NCI-H2227 treated with DMSO at 0.1 percent for 48 hours (cell line): ENCODE measurements around the gene CRYL1.

Experiments
- DNase-seq: peaks from one replicate; lab custom pipeline; 2025; lab: John Stamatoyannopoulos, UW

CRYL1 gene

DNA sequence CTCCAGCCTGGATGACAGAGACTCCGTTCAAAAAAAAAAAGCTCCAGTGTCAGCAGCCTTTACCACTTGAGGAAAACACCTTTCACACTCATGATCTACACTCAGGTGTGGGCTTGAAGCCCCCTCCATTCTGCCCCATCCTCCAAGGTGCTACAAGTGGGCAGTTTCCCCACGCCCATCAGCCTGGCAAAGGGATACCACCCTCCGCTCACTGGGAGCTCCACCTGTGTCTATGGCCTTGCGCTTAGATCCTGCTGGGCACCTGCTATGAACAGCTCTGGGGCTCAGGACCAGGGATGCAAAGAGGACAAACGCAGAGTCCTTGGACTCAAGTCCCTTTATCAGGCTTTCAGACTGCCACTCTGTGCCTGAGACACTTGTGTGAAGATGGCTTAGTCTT lies 127.8 kb downstream of the CRYL1 start:
- no peak for DNase-seq

- no peak for DNase-seq
Observed at GRCh38 chr13:20395061-20395916, 130.4 kb downstream of the CRYL1 start.

- DNase-seq = no peak
Observed at GRCh38 chr13:20394506-20394905, 131.2 kb downstream of the CRYL1 start.

- DNase-seq = no peak
Observed at GRCh38 chr13:20394169-20394501, 131.5 kb downstream of the CRYL1 start.

DNA sequence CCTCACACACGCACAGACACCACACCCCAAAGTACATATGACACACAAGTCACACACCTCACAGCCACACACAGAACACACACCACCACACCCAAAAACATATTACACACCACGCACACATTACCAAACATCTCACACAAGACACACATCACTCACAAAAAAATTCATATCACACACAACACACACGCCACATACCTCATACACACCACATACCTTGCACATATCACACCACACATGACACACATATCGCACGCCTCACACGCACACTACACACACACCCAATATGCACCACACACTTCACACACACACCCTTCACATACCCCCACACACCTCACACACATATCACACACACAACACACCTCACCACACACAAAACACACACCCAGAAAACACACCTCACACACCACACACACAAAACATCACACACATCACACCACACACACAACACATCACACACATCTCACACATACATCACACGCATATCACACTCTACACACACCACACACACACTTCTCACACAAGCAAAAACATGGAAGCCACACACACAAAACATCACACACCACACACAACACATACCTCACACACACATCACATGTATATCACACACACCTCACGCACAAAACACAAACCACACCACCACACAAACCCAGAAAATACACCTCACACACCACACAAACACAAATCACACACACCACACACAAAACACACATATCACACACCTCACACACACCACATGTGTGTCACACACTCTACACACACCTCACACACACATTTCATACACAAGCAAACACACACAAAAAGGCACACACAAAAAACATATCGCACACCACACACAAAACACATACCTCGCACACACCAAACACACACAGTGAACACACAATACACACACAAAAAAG lies 132.1 kb downstream of the CRYL1 start:
- DNase-seq = no peak

- DNase-seq = no peak
Observed at GRCh38 chr13:20392530-20392929, 133.1 kb downstream of the CRYL1 start.

DNA sequence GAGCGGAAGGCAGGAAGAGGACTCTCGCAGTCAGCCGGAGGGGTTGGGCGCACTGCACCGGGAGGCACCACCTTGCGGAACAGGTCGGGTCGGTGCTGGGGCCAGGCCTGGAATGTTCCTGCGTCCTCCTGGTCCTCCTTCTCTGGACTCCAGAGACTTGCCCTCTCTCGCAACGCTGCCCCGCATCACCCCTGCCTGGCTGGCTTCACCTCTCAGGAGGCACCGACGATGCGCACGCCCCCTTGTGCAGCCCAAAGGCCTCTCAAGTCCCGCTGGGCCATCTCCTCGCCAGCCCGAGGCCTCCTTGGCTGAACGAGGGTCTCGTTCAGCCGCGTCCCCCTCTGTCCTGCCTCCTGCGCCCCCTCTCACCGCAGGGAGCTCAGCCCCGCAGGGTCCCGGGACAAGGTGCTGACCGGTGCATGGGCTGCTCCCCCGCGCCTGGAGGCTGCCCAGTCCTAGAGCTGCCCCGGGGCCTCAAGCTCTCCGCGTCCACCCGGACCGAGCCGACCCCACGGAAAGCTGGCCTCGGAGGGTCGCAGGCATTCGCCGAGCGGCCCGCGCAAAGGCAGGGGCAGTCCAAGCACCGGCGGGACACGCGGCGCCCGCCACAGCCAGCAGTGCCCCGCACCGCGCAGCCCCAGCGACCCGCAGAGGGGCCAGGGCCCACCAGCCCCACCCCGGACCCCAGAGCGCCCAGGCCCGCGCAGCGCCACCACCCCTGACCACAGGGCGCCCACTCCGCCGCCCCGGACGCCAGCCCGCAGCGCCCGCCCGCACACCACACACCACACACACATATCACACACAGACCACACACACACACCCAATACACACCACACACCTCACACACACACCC lies 133.8 kb downstream of the CRYL1 start:
- DNase-seq = no peak

DNA sequence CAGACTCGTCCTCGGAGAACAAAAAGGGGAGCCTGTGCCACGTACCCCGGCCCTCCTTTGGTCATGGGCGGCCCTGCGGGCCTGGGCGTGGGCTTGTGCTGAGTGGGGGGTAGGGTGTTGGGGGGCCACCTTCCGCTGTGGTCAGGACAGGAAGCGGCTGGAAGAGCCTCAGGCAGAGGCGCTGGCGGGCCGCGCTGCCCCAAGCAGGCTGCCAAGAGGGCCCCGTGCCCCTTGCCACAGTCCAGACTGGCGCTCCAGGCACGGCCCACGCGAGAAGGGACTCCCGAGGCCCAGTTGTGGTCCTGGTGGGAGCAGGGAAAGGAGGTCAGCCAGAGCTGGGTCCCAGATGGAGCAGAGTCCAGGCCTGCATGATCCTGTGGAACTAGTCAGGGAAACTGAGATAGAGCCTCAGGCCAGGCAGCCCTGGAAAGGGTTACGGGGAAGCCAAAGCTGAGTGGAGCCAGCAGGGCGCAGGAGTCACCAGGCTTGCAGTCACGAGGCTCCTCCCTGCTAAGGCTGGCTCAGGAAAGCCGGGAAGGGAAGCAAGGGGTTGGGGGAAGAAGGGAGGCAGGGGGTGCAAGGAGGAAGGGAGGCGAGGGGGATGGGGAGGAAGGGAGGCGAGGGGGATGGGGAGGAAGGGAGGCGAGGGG lies 135.0 kb downstream of the CRYL1 start:
- no peak for DNase-seq

GRCh38 chr13:20389696-20390525 lies 135.7 kb downstream of the CRYL1 start:
- DNase-seq = no peak

- DNase-seq = no peak
Observed at GRCh38 chr13:20388184-20388583, 137.5 kb downstream of the CRYL1 start.

DNA sequence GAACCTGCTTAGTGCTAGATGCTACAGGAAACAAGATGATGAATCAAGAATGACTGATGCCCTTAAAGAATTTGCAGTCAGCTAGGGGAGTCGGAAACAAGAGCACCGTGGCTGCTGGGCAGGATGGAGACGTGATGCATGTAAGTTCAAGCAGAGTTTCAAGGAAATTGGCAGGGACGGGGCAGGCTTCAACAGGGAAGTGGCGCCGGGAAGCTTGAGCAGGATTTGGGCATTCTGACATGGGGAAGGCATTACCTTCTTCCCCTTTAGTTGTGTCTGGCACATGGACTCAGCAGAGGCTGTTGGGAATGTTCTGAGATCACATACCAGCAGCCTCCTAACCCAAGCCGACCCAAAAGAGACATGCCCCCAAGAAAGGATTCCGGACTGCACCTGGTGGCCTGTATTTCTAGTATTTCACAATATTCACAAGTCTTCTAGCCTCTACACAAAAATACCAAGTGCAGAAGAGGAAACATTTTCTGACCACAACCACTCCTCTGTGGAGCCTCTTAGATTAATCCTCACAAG lies 138.2 kb downstream of the CRYL1 start:
- no peak for DNase-seq

GRCh38 chr13:20387006-20387405 lies 138.7 kb downstream of the CRYL1 start:
- no peak for DNase-seq

DNA sequence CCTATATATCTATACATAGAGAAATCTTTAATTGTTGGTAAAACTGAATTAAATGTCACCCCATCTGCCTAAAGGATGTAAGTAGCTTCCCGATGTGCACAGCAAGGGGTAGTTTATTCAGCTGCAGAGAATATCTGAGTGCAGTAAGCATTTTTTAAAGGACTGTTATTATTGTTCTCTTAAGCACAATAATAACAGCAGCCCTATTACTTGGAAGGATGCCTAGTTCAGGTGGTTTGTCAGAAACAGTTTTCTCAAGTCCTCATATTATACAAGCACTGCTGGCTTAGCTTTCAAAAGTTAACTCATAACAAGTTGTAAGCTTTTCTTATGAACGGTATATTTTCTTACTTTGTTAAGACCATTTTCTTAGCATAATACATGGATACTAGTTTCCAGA lies 142.6 kb downstream of the CRYL1 start:
- DNase-seq = peak; percentile 58

GRCh38 chr13:20381401-20381800 lies 144.3 kb downstream of the CRYL1 start:
- no peak for DNase-seq

GRCh38 chr13:20378721-20379120 lies 146.9 kb downstream of the CRYL1 start:
- DNase-seq = no peak

DNA sequence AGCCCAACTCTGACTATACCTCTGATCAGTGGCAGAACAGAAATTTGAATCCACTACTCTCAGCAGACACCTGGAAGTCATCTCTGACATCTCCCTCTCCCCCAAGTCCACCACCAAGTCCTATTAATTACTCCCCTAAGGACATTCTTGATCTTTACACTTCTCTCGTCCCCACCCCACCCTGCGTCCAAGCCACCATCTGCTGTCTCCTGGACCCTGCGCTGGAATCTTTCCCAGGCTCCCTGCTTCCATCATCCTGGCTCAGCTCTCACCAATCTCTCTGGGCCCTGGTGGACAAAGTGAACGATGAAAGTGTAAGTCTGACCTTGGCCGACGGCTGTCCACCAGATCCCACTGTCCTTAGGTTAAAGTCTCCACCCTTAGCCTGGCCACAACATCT lies 147.9 kb downstream of the CRYL1 start:
- DNase-seq = no peak

GRCh38 chr13:20375871-20376270 lies 149.8 kb downstream of the CRYL1 start:
- DNase-seq = no peak

DNA sequence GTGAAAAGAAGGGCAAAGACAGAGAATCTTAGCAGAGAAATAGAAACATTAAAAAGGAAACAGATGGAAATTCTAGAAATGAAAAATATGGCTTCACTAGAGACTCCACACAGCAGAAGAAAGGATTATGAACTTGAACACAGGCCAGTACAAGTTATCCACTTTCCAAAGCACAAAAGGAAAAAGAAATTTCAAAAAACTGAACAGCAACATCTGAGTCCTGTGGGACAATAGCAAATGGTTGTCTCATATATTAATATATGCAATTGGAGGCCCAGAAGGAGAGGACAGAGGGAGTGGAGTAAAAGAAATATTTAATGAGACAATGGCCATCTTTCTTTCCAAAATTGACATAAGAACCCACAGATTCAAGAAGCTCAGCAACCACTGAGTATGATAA lies 151.8 kb downstream of the CRYL1 start:
- DNase-seq = no peak

GRCh38 chr13:20371825-20372224 lies 153.8 kb downstream of the CRYL1 start:
- DNase-seq = no peak

GRCh38 chr13:20370815-20371421 lies 154.7 kb downstream of the CRYL1 start:
- DNase-seq = no peak
